HG03460 (cell line): ENCODE results near the gene GCK.
"Not testable (repeated sequence)": the region's sequence is repeated elsewhere in the genome, so short reads cannot be mapped to it uniquely, and the experiment has no call there.

Experiments used
- ATAC-seq: cut with Tn5 transposase; IDR thresholded peaks from one replicate; pipeline ENCODE4 v1.9.1; 2021; ENCODE audit not compliant: unreplicated experiment

GCK gene

GRCh38 chr7:44184206-44184872 lies 4.9 kb downstream of the GCK start:
- no peak for ATAC-seq

GRCh38 chr7:44183386-44183785 lies 5.9 kb downstream of the GCK start:
- no peak for ATAC-seq

GRCh38 chr7:44182827-44183226 lies 6.4 kb downstream of the GCK start:
- ATAC-seq: no peak

GRCh38 chr7:44180631-44181030 lies 8.6 kb downstream of the GCK start:
- ATAC-seq: no peak

GRCh38 chr7:44177570-44178131 lies 11.6 kb downstream of the GCK start:
- no peak for ATAC-seq

GRCh38 chr7:44176486-44176885 lies 12.8 kb downstream of the GCK start:
- no peak for ATAC-seq

- ATAC-seq: no peak
These were observed 13.5 kb downstream of the GCK start for GRCh38 chr7:44175730-44176129.

GRCh38 chr7:44174694-44174948 lies 14.6 kb downstream of the GCK start:
- not testable (repeated sequence) for ATAC-seq

GRCh38 chr7:44173911-44174693 lies 15.1 kb downstream of the GCK start:
- no peak for ATAC-seq

- ATAC-seq: no peak
These were observed 16.3 kb downstream of the GCK start for GRCh38 chr7:44172803-44173424.

GRCh38 chr7:44172352-44172751 lies 16.9 kb downstream of the GCK start:
- no peak for ATAC-seq

- not testable (repeated sequence) for ATAC-seq
These were observed 17.3 kb downstream of the GCK start for GRCh38 chr7:44171901-44172300.

- no peak for ATAC-seq
These were observed 21.3 kb downstream of the GCK start for GRCh38 chr7:44167920-44168319.

- ATAC-seq: no peak
These were observed 25.6 kb downstream of the GCK start for GRCh38 chr7:44163591-44163990.

- ATAC-seq: no peak
These were observed 26.3 kb downstream of the GCK start for GRCh38 chr7:44162785-44163395.

- ATAC-seq: no peak
These were observed 27.1 kb downstream of the GCK start for GRCh38 chr7:44162179-44162578.

GRCh38 chr7:44161371-44161770 lies 27.9 kb downstream of the GCK start:
- ATAC-seq: no peak

- ATAC-seq: no peak
These were observed 29.2 kb downstream of the GCK start for GRCh38 chr7:44159824-44160630.

- no peak for ATAC-seq
These were observed 30.2 kb downstream of the GCK start for GRCh38 chr7:44158873-44159631.
